ENCODE results near the gene CALML6. TPM values are rescaled to one million over a fixed set of nuclear protein-coding genes. Genes with fewer than 3 reads are reported as not detected.

CALML6 gene
- total RNA-seq, 4 donors from 2014 or later = 0.13 TPM; not detected in 3

DNA sequence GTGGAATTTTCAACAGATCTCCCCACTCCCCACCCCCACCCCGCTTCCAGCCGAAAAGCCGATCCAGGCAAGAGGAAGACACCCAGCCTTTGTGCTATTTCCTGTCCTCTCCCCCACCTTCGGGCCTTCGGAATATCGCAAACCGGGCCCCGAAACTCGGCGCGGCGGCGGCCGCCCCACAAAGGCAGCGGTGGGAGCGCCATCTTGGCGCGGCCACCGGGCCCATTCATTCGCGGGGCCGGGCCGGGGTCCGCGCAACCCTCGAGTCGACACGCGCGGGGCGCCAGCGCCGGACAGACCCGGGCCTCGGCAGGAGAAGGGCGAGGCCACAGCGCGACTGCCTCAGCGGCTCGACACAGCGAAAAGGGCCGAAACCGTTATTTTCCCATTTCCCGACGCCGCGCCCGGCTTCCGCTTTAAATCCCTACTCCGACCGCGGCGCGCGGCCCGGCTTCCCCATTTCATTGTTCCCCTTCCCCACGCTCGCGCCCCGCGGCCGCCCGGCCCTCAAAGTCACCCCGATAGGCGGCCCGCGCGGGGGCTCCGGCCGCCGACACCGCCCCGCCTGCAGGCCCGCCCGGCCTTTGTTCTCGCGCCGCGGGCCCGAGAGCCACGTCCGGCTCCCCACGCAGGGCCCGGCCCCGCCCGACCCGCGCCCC lies 25.1 kb upstream of the CALML6 start:
- peak; percentile 27 to 30 for DNase-seq
- Histone ChIP-seq H3K36me3 (no peaks in the 10 kb centered on the region), H3K9me3 (no peaks in the 10 kb centered on the region), H3K27me3 (no peaks in the 10 kb centered on the region), H3K4me3 (replicated peaks in 1 of 3) (peak overlapping the region; percentile 75 to 86 (median 79)), H3K4me1 (peaks cover 47 to 61% of the 10 kb centered on the region in 2 donors), H3K27ac (peak overlapping the region; percentile 66 to 86 (median 82))
- intact Hi-C loops (cut with DNase I) = loop anchor here (5.0 to 10.0 kb wide), 2 partner anchors 55 to 113 kb away; partner anchors contain the start of gene NADK
- no peak for TF ChIP-seq POLR2A (IDR thresholded peaks at IDR 0.05)
- TF ChIP-seq, protein P1, sequence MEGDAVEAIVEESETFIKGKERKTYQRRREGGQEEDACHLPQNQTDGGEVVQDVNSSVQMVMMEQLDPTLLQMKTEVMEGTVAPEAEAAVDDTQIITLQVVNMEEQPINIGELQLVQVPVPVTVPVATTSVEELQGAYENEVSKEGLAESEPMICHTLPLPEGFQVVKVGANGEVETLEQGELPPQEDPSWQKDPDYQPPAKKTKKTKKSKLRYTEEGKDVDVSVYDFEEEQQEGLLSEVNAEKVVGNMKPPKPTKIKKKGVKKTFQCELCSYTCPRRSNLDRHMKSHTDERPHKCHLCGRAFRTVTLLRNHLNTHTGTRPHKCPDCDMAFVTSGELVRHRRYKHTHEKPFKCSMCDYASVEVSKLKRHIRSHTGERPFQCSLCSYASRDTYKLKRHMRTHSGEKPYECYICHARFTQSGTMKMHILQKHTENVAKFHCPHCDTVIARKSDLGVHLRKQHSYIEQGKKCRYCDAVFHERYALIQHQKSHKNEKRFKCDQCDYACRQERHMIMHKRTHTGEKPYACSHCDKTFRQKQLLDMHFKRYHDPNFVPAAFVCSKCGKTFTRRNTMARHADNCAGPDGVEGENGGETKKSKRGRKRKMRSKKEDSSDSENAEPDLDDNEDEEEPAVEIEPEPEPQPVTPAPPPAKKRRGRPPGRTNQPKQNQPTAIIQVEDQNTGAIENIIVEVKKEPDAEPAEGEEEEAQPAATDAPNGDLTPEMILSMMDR (IDR thresholded peaks at IDR 0.05) = no peak
- WGBS, 2 donors = 0 to 1% methylated on average over 12 to 21 of the region's 88 CpGs

DNA sequence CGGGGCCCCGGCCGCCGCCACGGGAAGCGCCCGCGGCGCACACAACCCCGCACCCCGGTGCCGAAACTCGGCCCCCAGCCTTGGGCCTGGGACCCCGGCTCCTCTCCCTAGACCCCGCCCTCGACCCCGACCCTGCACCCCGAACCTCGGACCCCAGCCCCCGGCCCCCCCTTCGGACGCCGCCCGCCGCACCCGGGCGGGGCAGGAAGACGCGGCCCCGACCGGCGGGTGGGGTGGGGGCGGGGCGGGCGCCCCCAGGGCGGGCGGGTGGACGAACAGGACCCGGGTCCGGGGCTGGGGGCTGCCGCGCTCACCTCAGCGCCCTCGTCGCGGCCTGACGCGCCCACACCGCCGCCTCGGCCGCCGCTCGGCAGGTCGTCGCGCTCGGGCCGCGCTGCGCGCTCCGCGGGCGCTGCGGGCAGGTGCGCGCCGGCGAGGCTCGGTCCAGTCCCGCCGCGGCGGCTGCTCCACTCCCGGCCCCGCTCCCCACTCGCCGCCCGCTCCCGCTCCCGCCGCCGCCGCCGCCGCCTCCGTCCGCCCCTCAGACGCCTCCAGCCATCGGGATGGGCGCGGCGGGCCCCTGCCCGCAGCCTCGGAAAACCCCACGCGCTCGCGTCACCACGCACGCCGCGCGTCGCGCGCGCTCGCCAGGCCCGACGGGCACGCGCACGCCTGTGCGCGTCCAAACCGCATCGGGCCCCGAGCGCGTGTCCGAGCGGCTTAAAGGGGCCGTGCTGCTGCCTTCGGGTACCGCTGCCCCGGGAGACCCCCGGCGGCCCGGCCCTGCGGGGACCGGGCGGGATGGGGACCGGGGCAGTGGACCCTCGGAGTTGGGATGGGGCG lies 24.3 kb upstream of the CALML6 start, which contains the start of gene GNB1:
Gene GNB1, minus strand, starts transcription at position 582 of the 843 bp plus-strand sequence. CDS start 65,634 bp downstream, outside the sequence.
- Histone ChIP-seq H3K27me3 (no peaks in the 10 kb centered on the region), H3K4me3 (replicated peaks in 1 of 3) (peak within 1 kb of the TSS; percentile 75 to 86 (median 79)), H3K9me3 (no peaks in the 10 kb centered on the region), H3K36me3 (no peaks in the 10 kb centered on the region), H3K4me1 (peaks cover 49 to 65% of the 10 kb centered on the region in 2 donors), H3K27ac (peak within 1 kb of the TSS; percentile 88 to 94 (median 90))
- peak; percentile 85 to 86 for DNase-seq
- no CpG with 5 or more reads among the region's 137 CpGs for WGBS, 2 donors
- TF ChIP-seq POLR2A (IDR thresholded peaks at IDR 0.05) = peak; percentile 23 to 88
- TF ChIP-seq, protein P1 (IDR thresholded peaks at IDR 0.05) = no peak
- intact Hi-C loops (cut with DNase I) = loop anchor here (5.0 kb wide), 1 partner anchor 113 kb away; the partner anchor contains the start of gene NADK

DNA sequence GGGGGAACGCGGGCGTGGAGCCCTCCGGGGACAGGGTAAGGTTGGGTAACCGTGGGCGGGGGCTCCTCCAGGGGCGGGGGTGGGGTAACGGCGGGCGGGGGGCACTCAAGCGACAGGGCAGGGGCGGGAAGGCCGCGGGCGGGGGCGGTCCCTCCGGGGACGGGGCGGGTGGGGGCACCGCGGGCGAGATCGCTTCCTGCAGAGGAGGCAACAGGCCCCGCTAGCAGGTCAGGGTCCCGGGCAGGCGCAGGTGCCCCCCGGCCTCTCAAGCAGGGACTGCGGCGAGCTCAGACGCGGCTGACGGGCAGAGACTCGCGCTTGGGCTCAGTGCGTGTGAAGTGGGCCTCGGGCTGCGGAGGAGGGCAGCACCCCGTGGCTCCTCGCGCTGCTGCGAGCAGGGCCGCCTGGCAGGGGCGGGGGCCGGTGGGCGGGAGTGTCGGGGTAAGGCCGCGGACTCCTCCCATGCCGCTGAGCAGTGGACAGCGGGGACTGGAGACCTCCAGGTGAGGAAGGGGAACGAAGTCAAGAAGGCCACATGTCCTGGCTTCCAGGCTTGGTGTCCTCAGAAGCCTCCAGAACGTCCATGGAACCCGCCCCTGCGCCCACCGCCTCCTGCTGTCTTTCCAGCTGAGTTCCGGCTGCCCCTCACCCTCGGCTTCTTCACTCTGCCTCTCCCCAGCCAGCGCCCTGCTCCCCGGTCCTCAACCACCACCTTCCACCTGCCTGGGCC lies 23.5 kb upstream of the CALML6 start:
- intact Hi-C loops (cut with DNase I) = loop anchor here (5.0 kb wide), 1 partner anchor 114 kb away; the partner anchor contains the start of gene NADK
- Histone ChIP-seq H3K36me3 (no peaks in the 10 kb centered on the region), H3K9me3 (no peaks in the 10 kb centered on the region), H3K27ac (peak overlapping the region; percentile 88 to 94 (median 90)), H3K4me3 (replicated peaks in 1 of 3) (peak overlapping the region in 2 of 3 donors; percentile 66 to 68), H3K4me1 (peaks cover 42 to 57% of the 10 kb centered on the region in 2 donors), H3K27me3 (no peaks in the 10 kb centered on the region)
- TF ChIP-seq, protein P1 (IDR thresholded peaks at IDR 0.05) = no peak
- peak in 1 of 2 donors; percentile 5 for TF ChIP-seq POLR2A (IDR thresholded peaks at IDR 0.05)
- DNase-seq = peak; percentile 77 to 84
- 5 to 7% methylated on average over 9 to 15 of the region's 59 CpGs for WGBS, 2 donors

DNA sequence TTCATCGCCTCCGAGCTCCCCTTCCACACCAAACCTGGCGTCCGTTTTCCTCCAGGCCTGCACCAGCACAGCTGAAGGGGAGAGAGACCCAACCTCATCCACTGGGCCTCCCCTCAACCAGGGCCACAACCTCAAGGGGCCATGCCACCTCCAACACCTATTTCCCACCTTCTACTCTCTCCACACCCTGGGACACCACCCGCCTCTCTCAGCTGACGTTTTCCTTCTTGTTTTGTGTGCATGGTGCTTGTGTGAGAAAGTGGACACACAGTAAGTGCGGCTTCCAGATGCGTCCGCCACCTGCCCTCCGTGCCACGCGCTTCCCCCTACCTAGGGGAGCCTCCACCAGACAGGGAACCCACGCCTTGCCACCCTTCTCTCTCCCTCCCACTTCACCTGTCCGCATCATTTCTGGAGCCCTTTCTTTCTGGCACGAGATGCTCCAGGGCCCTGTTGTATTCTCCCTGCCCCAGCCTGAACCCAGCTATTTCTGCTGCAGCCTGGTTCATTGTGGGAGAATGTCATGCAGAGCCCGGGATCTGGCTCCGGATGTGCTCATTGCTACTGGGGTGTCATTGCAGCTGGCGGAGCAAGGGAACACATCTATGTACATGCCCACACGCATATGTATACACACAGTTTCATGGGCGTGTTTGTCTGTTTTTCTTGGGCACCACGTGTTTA lies 22.8 kb upstream of the CALML6 start:
- intact Hi-C loops (cut with DNase I) = loop anchor here (5.0 kb wide), 1 partner anchor 115 kb away; the partner anchor contains the start of gene NADK
- no peak for TF ChIP-seq POLR2A (IDR thresholded peaks at IDR 0.05)
- TF ChIP-seq, protein P1 (IDR thresholded peaks at IDR 0.05) = no peak

More for the DNA sequence above, 22.8 kb upstream of the CALML6 start:
- H3K9me3 ChIP-seq = no peaks in the 10 kb centered on the region
- no peaks in the 10 kb centered on the region for H3K36me3 ChIP-seq
- peak overlapping the region; percentile 88 to 94 (median 90) for H3K27ac ChIP-seq
- 54 to 77% methylated on average over 21 of the region's 21 CpGs for WGBS, 2 donors
- H3K4me3 ChIP-seq (replicated peaks in 1 of 3) = peak overlapping the region in 1 of 3 donors; percentile 68
- peaks cover 35 to 50% of the 10 kb centered on the region in 2 donors for H3K4me1 ChIP-seq
- H3K27me3 ChIP-seq = no peaks in the 10 kb centered on the region
- DNase-seq = peak in 1 of 2 donors; percentile 32

Data from thyroid gland (tissue), 4 donors.